NCI-H524 treated with DMSO at 0.1 percent for 48 hours (cell line): ENCODE data around the gene SPATA31C2.
"Not testable (repeated sequence)": the region's sequence is repeated elsewhere in the genome, so short reads cannot be mapped to it uniquely, and the experiment has no call there.

Experiments used
- DNase-seq: peaks from one replicate; lab custom pipeline; 2025; lab: John Stamatoyannopoulos, UW

Gene SPATA31C2

GRCh38 chr9:88127700-88128300 lies 10.5 kb downstream of the SPATA31C2 start:
- DNase-seq = not testable (repeated sequence)

DNA sequence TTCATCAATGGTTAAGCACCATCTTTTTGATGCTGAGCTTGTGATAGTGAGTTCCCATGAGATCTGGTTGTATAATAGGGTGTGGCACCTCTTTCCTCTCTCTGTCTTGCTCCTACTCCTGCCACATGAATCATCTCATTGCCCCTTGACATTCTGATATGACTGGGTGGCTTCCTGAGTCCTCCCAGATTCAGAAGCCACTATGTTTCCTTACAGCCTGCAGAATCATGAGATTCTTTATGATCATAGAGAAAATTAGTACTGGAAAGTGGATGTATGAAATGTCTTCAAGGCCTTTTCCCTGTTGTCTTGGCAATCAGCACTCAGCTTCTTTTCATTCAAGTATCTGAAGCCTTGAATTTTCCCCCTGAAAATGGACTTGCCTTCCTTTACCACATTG lies 14.9 kb downstream of the SPATA31C2 start:
- not testable (repeated sequence) for DNase-seq

DNA sequence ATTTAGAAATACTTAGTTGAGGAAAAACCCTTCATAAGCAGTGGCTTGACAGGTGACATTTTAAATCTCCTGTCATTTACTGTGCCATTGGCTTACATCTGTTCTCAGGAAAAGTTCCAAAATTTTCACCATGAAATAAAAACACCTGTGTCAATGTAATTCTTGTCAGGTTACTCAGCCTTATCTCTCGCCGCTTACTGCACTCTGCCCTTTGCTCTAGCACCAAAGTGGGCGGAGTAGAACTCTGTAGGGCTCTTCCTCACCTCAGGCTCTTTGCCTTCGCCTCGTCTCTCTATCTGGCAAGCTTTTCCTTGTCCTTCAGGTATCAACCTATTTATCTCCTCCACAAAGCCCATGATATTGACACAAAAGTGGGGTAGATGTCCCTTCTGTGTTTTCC lies 20.2 kb downstream of the SPATA31C2 start:
- DNase-seq = not testable (repeated sequence)

GRCh38 chr9:88114968-88115612 lies 23.2 kb downstream of the SPATA31C2 start:
- not testable (repeated sequence) for DNase-seq

DNA sequence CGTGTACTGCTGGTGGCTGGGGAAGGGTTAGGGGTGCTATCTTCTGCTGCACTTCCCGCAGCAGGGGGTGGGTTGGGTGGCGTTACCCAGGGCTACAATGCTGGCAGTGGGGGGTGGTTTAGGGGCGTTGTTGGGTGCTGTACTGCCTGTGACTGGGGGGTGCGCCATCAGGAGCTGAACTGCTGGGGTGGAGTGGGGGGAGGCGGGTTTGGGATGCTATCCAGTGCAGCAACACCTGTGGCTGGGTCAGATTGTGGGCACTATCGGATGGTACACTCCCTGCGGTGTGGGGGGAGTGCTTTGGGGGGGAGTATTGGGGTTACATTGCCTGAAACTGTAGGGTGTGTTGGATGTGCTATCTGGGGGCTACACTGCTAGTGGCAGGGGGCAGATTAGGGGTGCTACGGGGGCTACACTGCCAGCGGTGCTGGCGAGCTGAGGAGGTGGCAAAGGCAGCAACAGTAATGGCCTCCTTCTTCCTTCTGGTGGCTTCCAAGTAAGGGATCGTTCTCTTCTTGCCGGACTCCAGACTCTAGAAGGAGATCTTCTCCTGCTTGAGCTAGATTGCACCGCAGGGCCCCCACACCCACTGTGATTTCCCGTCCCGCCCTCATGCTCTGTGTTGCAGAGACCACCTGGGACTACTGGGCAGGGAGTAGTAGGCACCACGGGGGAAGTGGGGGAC lies 23.9 kb downstream of the SPATA31C2 start:
- not testable (repeated sequence) for DNase-seq

DNA sequence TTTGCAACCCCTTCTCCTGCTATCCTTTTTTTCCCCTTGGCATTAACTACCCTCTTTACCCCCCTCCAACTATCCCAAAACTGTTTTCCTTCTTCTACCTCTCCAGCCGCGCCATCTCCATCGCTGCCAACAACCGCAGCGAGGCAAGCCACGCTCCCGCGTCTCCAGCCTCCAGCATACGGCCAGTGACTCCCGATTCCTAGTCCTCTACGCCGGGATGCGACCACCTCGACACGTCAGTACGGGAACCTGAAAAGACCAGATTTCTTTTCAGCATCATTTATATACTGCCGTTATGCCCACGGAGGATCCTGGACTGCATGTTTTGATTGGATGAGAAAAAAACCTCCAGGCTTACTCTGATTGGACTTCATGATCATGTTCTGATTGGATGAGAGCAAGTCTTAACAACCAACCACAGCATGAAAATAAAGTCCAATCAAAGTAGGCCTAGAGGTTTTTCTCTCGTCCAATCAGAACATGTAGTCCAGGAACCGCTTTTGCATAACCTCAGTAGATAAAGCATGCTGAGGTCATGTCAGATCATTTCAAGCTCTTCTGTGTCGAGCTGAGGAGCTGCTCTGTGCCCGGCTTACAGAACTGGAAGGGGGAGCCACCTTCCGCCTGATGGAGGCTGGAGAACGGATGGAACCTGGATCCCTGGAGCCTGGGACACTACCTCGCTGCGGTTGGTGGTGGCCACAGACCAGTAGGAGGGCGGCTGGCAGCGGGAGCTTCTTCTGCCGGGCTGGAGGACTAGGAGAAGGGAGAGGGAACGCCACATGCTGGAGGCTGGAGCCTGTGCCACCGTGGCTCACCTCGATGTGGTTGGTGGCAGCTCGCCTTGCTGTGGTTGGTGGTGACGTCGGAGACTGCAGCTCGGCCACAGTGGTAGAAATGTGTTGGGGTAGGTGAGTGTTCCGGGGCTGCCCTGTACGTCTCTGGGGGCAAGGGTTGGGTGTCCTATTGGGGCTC lies 24.8 kb downstream of the SPATA31C2 start:
- not testable (repeated sequence) for DNase-seq

DNA sequence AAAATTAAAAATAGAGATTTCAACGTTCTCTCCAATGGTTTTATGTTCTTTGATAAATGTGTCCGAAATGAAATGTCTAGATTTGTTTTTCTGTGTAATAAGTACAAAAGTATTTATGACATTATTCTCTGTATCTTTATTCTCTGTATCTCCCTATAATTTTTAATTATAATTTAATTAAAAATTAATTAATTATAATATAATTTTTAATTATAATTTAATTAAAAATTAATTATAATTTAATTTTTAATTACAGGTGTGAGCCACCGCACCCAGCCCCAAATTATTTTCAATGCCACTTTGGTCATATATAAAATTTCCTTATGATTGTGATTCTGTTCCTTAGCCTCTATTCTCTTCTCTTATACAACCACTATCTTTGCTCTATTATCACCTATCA lies 28.2 kb downstream of the SPATA31C2 start:
- DNase-seq = no peak

GRCh38 chr9:88108779-88109178 lies 29.5 kb downstream of the SPATA31C2 start:
- DNase-seq = no peak

- no peak for DNase-seq
Measured at GRCh38 chr9:88106492-88106891, 31.8 kb downstream of the SPATA31C2 start.

- DNase-seq = no peak
Measured at GRCh38 chr9:88092797-88093331, 45.4 kb downstream of the SPATA31C2 start.

- DNase-seq = no peak
Measured at GRCh38 chr9:88090151-88090581, 48.1 kb downstream of the SPATA31C2 start.

- DNase-seq = no peak
Measured at GRCh38 chr9:88087906-88088305, 50.4 kb downstream of the SPATA31C2 start.

- no peak for DNase-seq
Measured at GRCh38 chr9:88085476-88085875, 52.8 kb downstream of the SPATA31C2 start.

GRCh38 chr9:88084357-88085183 lies 53.7 kb downstream of the SPATA31C2 start:
- no peak for DNase-seq
